Fibroblast of lung (primary cell): ENCODE data around the gene LMF1.

Experiments
- EZH2 ChIP-seq: IDR thresholded peaks from 2 replicates; pipeline ENCODE4 v1.5.1; 2012; ENCODE audit warnings: low read length, control low read depth, mild to moderate bottlenecking; ENCODE audit errors: missing control alignments
- TF ChIP-seq, protein P1 (sequence below), 2 donors: IDR thresholded peaks in 1 of 2; conservative IDR thresholded peaks in 1 of 2; 1 replicate in 1 of 2; 2 replicates in 1 of 2; pipeline ENCODE4 v1.5.1; 2011 to 2012; ENCODE audit warnings: low read length in 2 of 2, control low read depth in 1 of 2, inconsistent platforms in 1 of 2, low read depth in 1 of 2, mild to moderate bottlenecking in 1 of 2

DNA sequence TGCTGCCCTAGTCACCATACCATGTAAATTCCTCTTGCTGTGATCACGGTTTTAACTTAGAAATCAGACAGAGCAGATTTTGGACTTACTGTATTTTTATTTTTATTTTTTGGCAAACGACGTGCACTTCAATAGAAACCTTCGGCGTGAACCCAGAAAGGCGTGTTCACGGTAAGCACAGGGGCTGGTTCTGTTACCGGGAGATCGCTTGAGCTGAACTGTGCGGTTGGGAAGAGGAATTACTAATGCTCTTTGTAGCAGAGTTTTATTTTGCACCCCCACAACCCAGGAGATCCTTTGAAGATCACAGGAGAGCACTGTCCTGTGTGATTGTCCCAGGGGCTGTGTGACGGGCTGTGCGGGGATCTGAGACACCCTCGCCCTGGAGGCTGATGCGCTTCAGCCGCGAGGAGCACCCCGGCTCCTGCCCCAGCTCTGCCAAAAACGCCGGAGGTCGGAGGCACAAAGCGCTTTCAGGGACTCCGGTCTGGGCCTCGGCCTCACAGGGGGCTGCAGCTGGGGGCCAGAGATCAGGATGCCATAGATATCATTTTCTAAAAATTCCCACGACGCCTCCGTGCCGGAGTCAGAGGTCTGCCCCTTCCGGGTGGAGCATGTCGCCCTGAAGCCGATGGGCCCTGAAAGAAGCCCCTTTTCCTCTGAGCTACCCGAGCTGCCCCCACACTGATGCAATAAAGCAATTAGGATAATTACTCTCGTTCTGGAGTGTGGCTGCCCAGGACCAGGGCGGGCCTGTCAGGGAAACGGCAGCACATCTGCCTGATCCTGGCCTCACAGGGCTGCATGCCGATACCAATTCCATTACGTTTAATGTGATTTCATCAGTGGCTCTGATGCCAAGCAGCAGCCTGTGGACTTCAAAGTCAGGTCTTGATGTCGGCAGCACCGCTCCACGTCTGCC lies 71.8 kb downstream of the LMF1 start:
- TF ChIP-seq, protein P1, sequence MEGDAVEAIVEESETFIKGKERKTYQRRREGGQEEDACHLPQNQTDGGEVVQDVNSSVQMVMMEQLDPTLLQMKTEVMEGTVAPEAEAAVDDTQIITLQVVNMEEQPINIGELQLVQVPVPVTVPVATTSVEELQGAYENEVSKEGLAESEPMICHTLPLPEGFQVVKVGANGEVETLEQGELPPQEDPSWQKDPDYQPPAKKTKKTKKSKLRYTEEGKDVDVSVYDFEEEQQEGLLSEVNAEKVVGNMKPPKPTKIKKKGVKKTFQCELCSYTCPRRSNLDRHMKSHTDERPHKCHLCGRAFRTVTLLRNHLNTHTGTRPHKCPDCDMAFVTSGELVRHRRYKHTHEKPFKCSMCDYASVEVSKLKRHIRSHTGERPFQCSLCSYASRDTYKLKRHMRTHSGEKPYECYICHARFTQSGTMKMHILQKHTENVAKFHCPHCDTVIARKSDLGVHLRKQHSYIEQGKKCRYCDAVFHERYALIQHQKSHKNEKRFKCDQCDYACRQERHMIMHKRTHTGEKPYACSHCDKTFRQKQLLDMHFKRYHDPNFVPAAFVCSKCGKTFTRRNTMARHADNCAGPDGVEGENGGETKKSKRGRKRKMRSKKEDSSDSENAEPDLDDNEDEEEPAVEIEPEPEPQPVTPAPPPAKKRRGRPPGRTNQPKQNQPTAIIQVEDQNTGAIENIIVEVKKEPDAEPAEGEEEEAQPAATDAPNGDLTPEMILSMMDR (conservative IDR thresholded peaks at IDR 0.05 in 1 of 2, IDR thresholded peaks at IDR 0.05 in 1 of 2; ENCODE audit: low read depth in 1 of 2, low read length in 2 of 2): no peak
- TF ChIP-seq EZH2: no peak
